Thyroid gland (tissue), 4 donors: ENCODE measurements around the gene ADGRB3.

Experiments
- CTCF ChIP-seq, 6 experiments: fragments of 200-600 bp in 3 of 6; fragments of 450-650 bp in 3 of 6; sonication (generic) in 3 of 6; IDR thresholded peaks; one replicate each; pipeline ENCODE4 v1.5.1; 2016 to 2019; ENCODE audit warnings: antibody characterized with exemption in 6 of 6, mild to moderate bottlenecking in 2 of 6, inconsistent platforms in 1 of 6, moderate library complexity in 1 of 6
- POLR2A ChIP-seq, 2 donors: fragments of 450-650 bp; IDR thresholded peaks; one replicate each; pipeline ENCODE4 v1.6.1; 2017; ENCODE audit warnings: antibody characterized with exemption in 2 of 2, mild to moderate bottlenecking in 2 of 2, moderate library complexity in 1 of 2

GRCh38 chr6:69390125-69390524, 755.0 kb downstream of the ADGRB3 start:
- TF ChIP-seq CTCF (IDR thresholded peaks at IDR 0.05) (no peak), POLR2A (IDR thresholded peaks at IDR 0.05) (no peak)
